ENCODE data around the gene SLC29A1. TPM values are rescaled to one million over a fixed set of nuclear protein-coding genes. Genes with fewer than 3 reads are reported as not detected.

SLC29A1 gene
- total RNA-seq, 1 experiment from 2014 or later: 81.3 TPM

DNA sequence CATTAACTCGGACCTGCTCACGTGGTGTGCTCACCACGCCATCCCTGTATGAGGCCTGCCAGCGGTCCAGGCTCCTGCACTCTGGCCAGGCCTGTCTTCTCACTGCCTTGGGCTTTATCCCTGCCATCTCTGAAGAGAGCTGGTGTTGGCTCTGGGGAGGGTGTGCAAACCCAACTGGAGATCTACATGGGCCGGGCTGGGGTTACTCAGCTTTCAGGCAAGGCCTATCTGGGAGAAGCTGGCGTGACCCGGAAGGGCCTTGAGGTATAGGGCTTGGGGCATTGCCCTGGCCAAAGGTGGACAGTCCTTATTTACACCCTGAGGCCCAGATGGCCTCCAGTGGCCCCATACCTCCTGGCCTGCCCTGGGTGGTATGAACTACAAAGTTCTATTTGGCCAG, 5.0 kb downstream of the SLC29A1 start:
- Histone ChIP-seq H3K4me1 (peaks cover 33% of the 10 kb centered on the region), H3K9me3 (no peaks in the 10 kb centered on the region), H3K27me3 (replicated peaks; ENCODE audit: control insufficient read depth, insufficient read depth, low read length) (no peaks in the 10 kb centered on the region), H3K36me3 (ENCODE audit: control insufficient read depth, insufficient read depth, low read length) (no peaks in the 10 kb centered on the region), H3K4me3 (ENCODE audit: low read depth, low read length) (no peak overlapping the region)
- POLR2A ChIA-PET: no interaction called here
- no peak overlapping the region for H3K4me3 Mint-ChIP-seq (ENCODE audit: unreplicated experiment)
- CTCF ChIA-PET: no interaction called here
- TF ChIP-seq, protein P1, sequence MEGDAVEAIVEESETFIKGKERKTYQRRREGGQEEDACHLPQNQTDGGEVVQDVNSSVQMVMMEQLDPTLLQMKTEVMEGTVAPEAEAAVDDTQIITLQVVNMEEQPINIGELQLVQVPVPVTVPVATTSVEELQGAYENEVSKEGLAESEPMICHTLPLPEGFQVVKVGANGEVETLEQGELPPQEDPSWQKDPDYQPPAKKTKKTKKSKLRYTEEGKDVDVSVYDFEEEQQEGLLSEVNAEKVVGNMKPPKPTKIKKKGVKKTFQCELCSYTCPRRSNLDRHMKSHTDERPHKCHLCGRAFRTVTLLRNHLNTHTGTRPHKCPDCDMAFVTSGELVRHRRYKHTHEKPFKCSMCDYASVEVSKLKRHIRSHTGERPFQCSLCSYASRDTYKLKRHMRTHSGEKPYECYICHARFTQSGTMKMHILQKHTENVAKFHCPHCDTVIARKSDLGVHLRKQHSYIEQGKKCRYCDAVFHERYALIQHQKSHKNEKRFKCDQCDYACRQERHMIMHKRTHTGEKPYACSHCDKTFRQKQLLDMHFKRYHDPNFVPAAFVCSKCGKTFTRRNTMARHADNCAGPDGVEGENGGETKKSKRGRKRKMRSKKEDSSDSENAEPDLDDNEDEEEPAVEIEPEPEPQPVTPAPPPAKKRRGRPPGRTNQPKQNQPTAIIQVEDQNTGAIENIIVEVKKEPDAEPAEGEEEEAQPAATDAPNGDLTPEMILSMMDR (IDR thresholded peaks at IDR 0.05; ENCODE audit: insufficient read depth in 1 of 2, low read depth in 1 of 2, low read length in 1 of 2, severe bottlenecking in 1 of 2, unreplicated experiment in 1 of 2): no peak
- DNase-seq: no peak
- BruUV-seq (replicated peaks): no TSS peak
- peak overlapping the region; percentile 79 for H3K27ac Mint-ChIP-seq (ENCODE audit: unreplicated experiment)
- H3K27me3 Mint-ChIP-seq (ENCODE audit: insufficient read depth, unreplicated experiment): no peaks in the 10 kb centered on the region
- intact Hi-C loops (cut with micrococcal nuclease; ENCODE audit: unreplicated experiment): no loop called here
- peaks cover 11% of the 10 kb centered on the region for H3K36me3 Mint-ChIP-seq (ENCODE audit: insufficient read depth, unreplicated experiment)
- no peaks in the 10 kb centered on the region for H3K9me3 Mint-ChIP-seq (ENCODE audit: unreplicated experiment)
- peaks cover 5% of the 10 kb centered on the region for H3K4me1 Mint-ChIP-seq (ENCODE audit: low read depth, unreplicated experiment)

GRCh38 chr6:44228836-44229235, 5.4 kb downstream of the SLC29A1 start:
- TF ChIP-seq, protein P1 (IDR thresholded peaks at IDR 0.05; ENCODE audit: insufficient read depth in 1 of 2, low read depth in 1 of 2, low read length in 1 of 2, severe bottlenecking in 1 of 2, unreplicated experiment in 1 of 2): no peak
- Mint-ChIP-seq H3K9me3 (ENCODE audit: unreplicated experiment) (no peaks in the 10 kb centered on the region), H3K4me1 (ENCODE audit: low read depth, unreplicated experiment) (peaks cover 9% of the 10 kb centered on the region), H3K27ac (ENCODE audit: unreplicated experiment) (no peak overlapping the region), H3K4me3 (ENCODE audit: unreplicated experiment) (no peak overlapping the region), H3K36me3 (ENCODE audit: insufficient read depth, unreplicated experiment) (peaks cover 11% of the 10 kb centered on the region), H3K27me3 (ENCODE audit: insufficient read depth, unreplicated experiment) (no peaks in the 10 kb centered on the region)
- BruUV-seq (replicated peaks): no TSS peak
- Histone ChIP-seq H3K4me3 (ENCODE audit: low read depth, low read length) (no peak overlapping the region), H3K4me1 (peaks cover 33% of the 10 kb centered on the region), H3K36me3 (ENCODE audit: control insufficient read depth, insufficient read depth, low read length) (no peaks in the 10 kb centered on the region), H3K27me3 (replicated peaks; ENCODE audit: control insufficient read depth, insufficient read depth, low read length) (no peaks in the 10 kb centered on the region), H3K9me3 (no peaks in the 10 kb centered on the region)
- ChIA-PET POLR2A (no interaction called here), CTCF (no interaction called here)
- DNase-seq: no peak
- intact Hi-C loops (cut with micrococcal nuclease; ENCODE audit: unreplicated experiment): no loop called here

DNA sequence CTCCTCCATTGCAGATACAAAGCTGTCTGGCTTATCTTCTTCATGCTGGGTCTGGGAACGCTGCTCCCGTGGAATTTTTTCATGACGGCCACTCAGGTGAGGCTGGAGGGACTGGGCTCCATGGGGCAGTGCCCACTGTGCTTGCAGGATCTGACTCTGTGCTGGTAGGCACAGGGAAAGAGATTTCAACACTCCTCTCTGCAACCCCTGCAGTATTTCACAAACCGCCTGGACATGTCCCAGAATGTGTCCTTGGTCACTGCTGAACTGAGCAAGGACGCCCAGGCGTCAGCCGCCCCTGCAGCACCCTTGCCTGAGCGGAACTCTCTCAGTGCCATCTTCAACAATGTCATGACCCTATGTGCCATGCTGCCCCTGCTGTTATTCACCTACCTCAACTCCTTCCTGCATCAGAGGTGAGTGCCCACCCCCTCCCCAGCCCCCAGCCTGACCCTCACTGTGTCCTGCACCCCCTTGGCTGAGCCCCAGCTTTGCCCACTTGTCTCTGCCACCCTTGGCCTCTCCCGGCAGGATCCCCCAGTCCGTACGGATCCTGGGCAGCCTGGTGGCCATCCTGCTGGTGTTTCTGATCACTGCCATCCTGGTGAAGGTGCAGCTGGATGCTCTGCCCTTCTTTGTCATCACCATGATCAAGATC, 6.1 kb downstream of the SLC29A1 start:
- H3K9me3 ChIP-seq: no peaks in the 10 kb centered on the region
- no peaks in the 10 kb centered on the region for H3K9me3 Mint-ChIP-seq (ENCODE audit: unreplicated experiment)
- H3K36me3 Mint-ChIP-seq (ENCODE audit: insufficient read depth, unreplicated experiment): peaks cover 11% of the 10 kb centered on the region
- TF ChIP-seq, protein P1 (IDR thresholded peaks at IDR 0.05; ENCODE audit: insufficient read depth in 1 of 2, low read depth in 1 of 2, low read length in 1 of 2, severe bottlenecking in 1 of 2, unreplicated experiment in 1 of 2): no peak
- H3K27me3 ChIP-seq (replicated peaks; ENCODE audit: control insufficient read depth, insufficient read depth, low read length): no peaks in the 10 kb centered on the region
- no peaks in the 10 kb centered on the region for H3K36me3 ChIP-seq (ENCODE audit: control insufficient read depth, insufficient read depth, low read length)
- H3K4me1 Mint-ChIP-seq (ENCODE audit: low read depth, unreplicated experiment): peaks cover 16% of the 10 kb centered on the region
- H3K27me3 Mint-ChIP-seq (ENCODE audit: insufficient read depth, unreplicated experiment): no peaks in the 10 kb centered on the region
- H3K4me3 Mint-ChIP-seq (ENCODE audit: unreplicated experiment): no peak overlapping the region
- H3K27ac Mint-ChIP-seq (ENCODE audit: unreplicated experiment): no peak overlapping the region
- intact Hi-C loops (cut with micrococcal nuclease; ENCODE audit: unreplicated experiment): no loop called here
- no peak for DNase-seq
- H3K4me3 ChIP-seq (ENCODE audit: low read depth, low read length): no peak overlapping the region
- no TSS peak for BruUV-seq (replicated peaks)
- POLR2A ChIA-PET: no interaction called here
- H3K4me1 ChIP-seq: peaks cover 31% of the 10 kb centered on the region
- CTCF ChIA-PET: no interaction called here
